Stimulated activated CD8-positive, alpha-beta memory T cell treated with anti-CD3 and anti-CD28 coated beads, Interleukin-7, amount 100 ng/mL, for 24 hours (primary cell): ENCODE results near the gene RB1.
"Not testable (repeated sequence)": the region's sequence is repeated elsewhere in the genome, so short reads cannot be mapped to it uniquely, and the experiment has no call there.

Experiments used
- DNase-seq: peaks from one replicate; pipeline ENCODE4 v3.0.0-alpha.2; 2020; ENCODE audit warnings: low read depth

Gene RB1

GRCh38 chr13:48353590-48353989, 50.0 kb downstream of the RB1 start:
- DNase-seq: no peak

DNA sequence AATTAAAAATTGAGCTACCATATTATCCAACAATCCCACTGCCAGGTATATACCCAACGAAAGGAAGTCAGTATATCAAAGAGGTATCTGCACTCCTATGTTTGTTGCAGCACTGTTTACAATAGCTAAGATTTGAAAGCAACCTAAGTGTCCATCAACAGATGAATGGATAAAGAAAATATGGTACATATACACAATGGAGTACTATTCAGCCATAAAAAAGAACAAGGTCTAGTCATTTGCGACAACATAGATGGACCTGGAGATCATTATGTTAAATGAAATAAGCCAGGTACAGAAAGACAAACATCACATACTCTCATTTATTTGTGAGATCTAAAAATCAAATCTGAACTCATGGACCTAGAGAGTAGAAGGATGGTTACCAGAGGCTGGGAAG, 52.0 kb downstream of the RB1 start:
- DNase-seq: not testable (repeated sequence)

DNA sequence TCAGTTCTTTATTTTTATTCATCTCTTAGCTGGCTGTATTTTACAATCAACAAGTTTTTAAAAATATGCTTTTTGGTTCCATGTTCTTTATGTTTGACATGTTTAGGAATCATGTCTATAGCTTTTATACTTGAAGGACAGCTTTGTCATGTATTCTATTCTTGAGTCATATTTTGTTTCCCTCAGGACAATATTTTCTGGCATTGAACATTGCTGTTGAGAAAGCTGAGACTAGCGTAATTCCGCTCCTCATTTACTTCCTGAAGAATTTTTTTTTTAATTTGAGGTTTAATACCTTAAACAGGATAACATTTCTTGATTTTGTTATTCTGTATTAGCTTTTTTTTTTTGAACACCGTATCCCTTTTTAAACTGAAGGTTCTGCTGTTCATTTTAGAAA, 53.2 kb downstream of the RB1 start:
- DNase-seq: no peak

GRCh38 chr13:48369988-48370387, 66.4 kb downstream of the RB1 start:
- no peak for DNase-seq

DNA sequence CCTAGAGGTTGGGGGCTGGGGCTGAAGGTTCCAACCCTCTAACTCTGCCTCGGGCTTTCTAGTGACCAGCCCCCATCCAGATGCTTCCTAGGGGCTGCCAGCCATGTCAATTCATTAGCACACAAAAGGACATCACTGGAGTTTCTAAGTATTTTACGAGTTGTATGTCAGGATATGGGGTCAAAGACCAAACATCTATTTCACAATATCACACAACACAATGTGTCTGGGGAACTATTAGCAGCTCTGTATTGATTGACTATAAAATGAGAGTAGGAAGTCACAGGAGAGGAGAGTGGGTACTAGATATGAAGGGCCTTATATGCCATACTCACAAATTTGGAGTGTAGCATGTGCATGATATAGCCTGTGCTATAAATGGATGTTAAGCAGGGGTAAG, 67.3 kb downstream of the RB1 start:
- DNase-seq: no peak

- no peak for DNase-seq
Measured at GRCh38 chr13:48377857-48378256, 74.3 kb downstream of the RB1 start.

GRCh38 chr13:48380581-48380980, 77.0 kb downstream of the RB1 start:
- no peak for DNase-seq

- no peak for DNase-seq
Measured at GRCh38 chr13:48383384-48383783, 79.8 kb downstream of the RB1 start.

- no peak for DNase-seq
Measured at GRCh38 chr13:48386816-48387215, 83.3 kb downstream of the RB1 start.

DNA sequence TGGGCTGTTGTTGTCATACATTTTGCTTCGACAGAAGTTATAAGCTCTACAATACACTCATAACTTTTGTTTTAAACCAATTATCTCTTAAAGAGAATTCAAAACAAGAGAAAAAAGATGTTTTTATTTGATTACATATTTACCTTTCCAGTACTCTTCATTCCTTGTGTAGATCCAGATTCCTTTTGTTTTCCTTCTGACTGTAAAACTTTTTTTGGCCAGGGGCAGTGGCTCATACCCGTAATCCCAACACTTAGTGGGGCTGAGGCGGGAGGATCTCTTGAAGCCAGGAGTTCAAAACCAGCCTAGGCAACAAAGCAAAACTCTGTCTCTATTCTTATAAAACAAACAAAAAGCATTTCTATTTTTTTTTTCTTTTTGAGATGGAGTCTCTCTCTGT, 87.7 kb downstream of the RB1 start:
- DNase-seq: no peak

GRCh38 chr13:48393030-48393697, 89.6 kb downstream of the RB1 start:
- DNase-seq: no peak

DNA sequence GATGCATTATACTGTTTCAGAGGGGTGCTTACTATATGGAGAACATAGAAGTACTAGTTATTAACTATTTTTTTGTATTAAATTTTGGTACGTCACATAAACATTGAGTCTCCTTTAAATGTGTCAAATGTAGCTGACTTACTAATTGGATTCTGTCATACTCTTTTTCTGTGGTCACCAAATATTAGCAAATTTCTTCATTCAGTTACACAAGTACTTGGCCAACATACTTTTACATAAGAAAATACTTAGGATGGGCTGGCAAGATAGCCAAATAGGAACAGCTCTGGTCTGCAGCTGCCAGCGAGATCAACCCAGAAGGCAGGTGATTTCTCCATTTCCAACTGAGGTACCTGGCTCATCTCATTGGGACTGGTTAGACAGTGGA, 90.1 kb downstream of the RB1 start:
- DNase-seq: no peak

GRCh38 chr13:48397744-48398143, 94.2 kb downstream of the RB1 start:
- DNase-seq: no peak

DNA sequence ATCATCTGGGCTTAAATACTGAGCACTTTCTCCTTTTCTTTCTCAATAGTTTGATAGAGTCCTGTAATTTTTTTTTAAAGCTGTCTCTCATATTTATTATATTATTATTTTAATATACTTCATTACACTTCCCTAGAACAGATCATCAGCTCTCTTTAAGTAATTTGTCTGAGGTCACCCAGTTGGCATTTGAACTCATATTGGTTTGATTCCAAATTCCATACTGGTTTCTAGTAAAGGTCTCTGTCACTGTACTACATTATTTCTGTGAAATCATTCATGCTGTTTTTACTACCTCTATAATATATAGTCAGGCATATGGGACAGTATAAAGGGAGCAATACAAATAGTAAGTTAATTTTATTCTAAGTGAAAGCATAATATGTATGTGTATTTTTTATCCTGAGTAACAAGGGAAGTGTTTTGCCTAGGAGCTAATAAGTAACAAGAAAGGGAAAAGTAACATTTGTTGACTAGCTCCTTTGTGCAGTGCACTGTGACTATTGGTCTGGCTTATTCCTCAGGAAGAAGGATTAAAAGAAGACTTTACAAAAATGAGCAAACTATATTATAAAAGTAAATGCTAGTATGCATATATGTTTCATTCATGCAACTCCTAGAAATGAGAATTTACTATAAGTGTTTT, 95.0 kb downstream of the RB1 start:
- no peak for DNase-seq

GRCh38 chr13:48400090-48400694, 96.6 kb downstream of the RB1 start:
- no peak for DNase-seq

- DNase-seq: no peak
Measured at GRCh38 chr13:48400850-48401291, 97.3 kb downstream of the RB1 start.

DNA sequence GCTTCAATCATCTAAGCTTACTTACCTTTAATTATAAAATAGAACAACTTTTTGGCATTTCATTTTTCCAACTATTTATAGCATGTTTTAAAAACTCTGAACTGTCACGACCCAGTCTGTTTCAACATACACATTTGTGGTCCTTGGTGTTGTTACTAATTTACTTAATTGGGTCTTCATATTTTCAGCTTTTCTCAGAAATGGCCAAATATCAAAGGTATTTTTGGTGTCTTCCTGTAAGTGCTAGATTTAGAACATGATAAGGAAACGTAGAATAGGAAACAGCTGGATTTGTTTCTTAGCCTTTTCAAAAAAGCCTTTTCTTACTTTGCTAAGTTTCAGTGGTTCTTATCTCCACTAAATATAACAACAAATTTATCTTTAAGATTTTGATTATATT, 97.9 kb downstream of the RB1 start:
- DNase-seq: no peak

- no peak for DNase-seq
Measured at GRCh38 chr13:48402325-48402932, 98.9 kb downstream of the RB1 start.

- DNase-seq: no peak
Measured at GRCh38 chr13:48403151-48403631, 99.6 kb downstream of the RB1 start.

- DNase-seq: no peak
Measured at GRCh38 chr13:48403913-48404312, 100.4 kb downstream of the RB1 start.

- DNase-seq: no peak
Measured at GRCh38 chr13:48404952-48405351, 101.4 kb downstream of the RB1 start.

DNA sequence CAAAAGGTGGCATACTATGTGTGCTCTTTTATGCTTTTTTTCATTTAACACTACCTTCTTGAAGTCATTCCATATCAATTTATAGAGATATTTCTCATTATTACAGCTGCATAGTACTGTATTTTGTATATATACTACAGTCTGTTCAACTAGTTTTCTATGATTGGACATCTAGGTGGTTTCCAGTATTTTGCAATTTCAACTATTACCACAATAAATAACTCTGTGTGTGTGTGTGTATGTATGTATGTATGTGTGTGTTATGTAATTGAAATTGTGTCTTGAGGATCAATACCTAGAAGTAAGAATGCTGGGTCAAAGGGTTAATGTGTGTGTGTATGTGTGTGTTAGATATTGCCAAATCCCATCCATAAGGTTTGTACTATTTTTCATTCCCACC, 102.3 kb downstream of the RB1 start:
- no peak for DNase-seq

DNA sequence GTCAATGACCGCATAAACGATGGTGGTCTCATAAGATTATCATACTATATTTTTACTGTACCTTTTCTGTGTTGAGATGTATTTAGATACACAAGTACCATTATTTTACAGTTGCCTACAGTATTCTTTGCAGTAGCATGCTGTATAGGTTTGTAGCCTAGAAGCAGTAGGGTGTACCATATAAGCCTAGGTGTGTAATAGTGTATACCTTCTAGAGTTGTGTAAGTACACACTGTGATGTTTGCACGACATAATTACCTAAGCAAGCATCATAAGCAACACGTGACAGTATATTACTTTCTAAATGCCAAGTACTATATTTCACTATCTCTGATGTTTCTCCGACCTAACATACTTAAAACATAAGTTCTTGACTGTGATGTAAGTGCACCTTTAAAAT, 106.6 kb downstream of the RB1 start:
- no peak for DNase-seq
